Measurements from ENCODE around the gene CLEC2L. TPM values are rescaled to one million over a fixed set of nuclear protein-coding genes. Genes with fewer than 3 reads are reported as not detected.

Gene CLEC2L
- total and polyA plus RNA-seq, 2 of the 13 experiments (the other 11 are each of a cell fraction or from before 2014, with no cell fraction given), result 0.20 to 0.25 TPM

DNA sequence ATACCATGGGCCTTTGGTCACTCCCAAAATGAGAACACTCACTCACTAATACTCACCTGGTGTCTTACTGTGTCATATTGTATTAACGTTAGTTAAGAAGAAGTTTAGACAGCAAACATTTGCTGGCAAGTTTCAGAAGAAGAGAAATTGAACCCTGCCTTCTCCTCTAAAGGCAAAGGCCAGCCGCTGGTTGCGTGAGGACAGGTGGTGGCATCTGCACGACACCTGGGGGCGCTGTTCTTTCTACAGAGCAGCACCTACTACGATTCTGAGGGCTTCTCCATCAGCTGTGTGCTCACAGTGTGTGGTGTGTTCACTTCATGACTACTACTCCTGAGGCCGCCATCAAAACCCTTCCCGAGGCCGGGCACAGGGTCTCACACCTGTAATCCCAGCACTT lies 17.9 kb upstream of the CLEC2L start (continued):
- TF ChIP-seq, protein P1, sequence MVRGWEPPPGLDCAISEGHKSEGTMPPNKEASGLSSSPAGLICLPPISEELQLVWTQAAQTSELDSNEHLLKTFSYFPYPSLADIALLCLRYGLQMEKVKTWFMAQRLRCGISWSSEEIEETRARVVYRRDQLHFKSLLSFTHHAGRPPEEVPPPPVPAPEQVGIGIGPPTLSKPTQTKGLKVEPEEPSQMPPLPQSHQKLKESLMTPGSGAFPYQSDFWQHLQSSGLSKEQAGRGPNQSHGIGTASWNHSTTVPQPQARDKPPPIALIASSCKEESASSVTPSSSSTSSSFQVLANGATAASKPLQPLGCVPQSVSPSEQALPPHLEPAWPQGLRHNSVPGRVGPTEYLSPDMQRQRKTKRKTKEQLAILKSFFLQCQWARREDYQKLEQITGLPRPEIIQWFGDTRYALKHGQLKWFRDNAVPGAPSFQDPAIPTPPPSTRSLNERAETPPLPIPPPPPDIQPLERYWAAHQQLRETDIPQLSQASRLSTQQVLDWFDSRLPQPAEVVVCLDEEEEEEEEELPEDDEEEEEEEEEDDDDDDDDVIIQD (CRISPR knock-in tag; IDR thresholded peaks at IDR 0.05; ENCODE audit: low read depth), result no peak
- TF ChIP-seq ZKSCAN1 (IDR thresholded peaks at IDR 0.05; ENCODE audit: low read length) (peak; percentile 79; the same call in 1 of the 2 replicates), SATB2 (CRISPR knock-in tag; IDR thresholded peaks at IDR 0.05) (no peak), MAFG (CRISPR knock-in tag; IDR thresholded peaks at IDR 0.05) (no peak), STAG1 (CRISPR knock-in tag; IDR thresholded peaks at IDR 0.05) (peak; percentile 37), CBFB (CRISPR knock-in tag; IDR thresholded peaks at IDR 0.05) (no peak), ZC3H13 (CRISPR knock-in tag; IDR thresholded peaks at IDR 0.05) (no peak), ZNF558 (CRISPR knock-in tag; IDR thresholded peaks at IDR 0.05; ENCODE audit: borderline replicate concordance) (no peak), RFX5 (IDR thresholded peaks at IDR 0.05; ENCODE audit: low read depth, low read length) (no peak), ZSCAN21 (CRISPR knock-in tag; IDR thresholded peaks at IDR 0.05; ENCODE audit: borderline replicate concordance) (no peak)
- TF ChIP-seq, protein P2, sequence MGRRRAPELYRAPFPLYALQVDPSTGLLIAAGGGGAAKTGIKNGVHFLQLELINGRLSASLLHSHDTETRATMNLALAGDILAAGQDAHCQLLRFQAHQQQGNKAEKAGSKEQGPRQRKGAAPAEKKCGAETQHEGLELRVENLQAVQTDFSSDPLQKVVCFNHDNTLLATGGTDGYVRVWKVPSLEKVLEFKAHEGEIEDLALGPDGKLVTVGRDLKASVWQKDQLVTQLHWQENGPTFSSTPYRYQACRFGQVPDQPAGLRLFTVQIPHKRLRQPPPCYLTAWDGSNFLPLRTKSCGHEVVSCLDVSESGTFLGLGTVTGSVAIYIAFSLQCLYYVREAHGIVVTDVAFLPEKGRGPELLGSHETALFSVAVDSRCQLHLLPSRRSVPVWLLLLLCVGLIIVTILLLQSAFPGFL (CRISPR knock-in tag; IDR thresholded peaks at IDR 0.05), result no peak
- TF ChIP-seq, protein P3, sequence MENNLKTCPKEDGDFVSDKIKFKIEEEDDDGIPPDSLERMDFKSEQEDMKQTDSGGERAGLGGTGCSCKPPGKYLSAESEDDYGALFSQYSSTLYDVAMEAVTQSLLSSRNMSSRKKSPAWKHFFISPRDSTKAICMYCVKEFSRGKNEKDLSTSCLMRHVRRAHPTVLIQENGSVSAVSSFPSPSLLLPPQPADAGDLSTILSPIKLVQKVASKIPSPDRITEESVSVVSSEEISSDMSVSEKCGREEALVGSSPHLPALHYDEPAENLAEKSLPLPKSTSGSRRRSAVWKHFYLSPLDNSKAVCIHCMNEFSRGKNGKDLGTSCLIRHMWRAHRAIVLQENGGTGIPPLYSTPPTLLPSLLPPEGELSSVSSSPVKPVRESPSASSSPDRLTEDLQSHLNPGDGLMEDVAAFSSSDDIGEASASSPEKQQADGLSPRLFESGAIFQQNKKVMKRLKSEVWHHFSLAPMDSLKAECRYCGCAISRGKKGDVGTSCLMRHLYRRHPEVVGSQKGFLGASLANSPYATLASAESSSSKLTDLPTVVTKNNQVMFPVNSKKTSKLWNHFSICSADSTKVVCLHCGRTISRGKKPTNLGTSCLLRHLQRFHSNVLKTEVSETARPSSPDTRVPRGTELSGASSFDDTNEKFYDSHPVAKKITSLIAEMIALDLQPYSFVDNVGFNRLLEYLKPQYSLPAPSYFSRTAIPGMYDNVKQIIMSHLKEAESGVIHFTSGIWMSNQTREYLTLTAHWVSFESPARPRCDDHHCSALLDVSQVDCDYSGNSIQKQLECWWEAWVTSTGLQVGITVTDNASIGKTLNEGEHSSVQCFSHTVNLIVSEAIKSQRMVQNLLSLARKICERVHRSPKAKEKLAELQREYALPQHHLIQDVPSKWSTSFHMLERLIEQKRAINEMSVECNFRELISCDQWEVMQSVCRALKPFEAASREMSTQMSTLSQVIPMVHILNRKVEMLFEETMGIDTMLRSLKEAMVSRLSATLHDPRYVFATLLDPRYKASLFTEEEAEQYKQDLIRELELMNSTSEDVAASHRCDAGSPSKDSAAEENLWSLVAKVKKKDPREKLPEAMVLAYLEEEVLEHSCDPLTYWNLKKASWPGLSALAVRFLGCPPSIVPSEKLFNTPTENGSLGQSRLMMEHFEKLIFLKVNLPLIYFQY (CRISPR knock-in tag; IDR thresholded peaks at IDR 0.05; ENCODE audit: borderline replicate concordance), result no peak

All from HepG2 (cell line).